HCT116 (cell line): ENCODE data around the gene WDR37. TPM values are rescaled to one million over a fixed set of nuclear protein-coding genes. Genes with fewer than 3 reads are reported as not detected.

Experiments
- CTCF ChIP-seq, 3 experiments: fragments of 200-600 bp in 1 of 3; sonication (generic) in 1 of 3; IDR thresholded peaks in 2 of 3; conservative IDR thresholded peaks in 1 of 3; 2 replicates each; pipeline ENCODE4 v1.5.1; 2012 to 2017; ENCODE audit warnings: low read depth in 2 of 3, low read length in 2 of 3, antibody characterized with exemption in 1 of 3, borderline replicate concordance in 1 of 3, control low read depth in 1 of 3, mild to moderate bottlenecking in 1 of 3, mixed read lengths in 1 of 3, mixed run types in 1 of 3, moderate library complexity in 1 of 3; ENCODE audit not compliant: insufficient read depth in 1 of 3
- EGR1 ChIP-seq: IDR thresholded peaks from 2 replicates; pipeline ENCODE4 v1.6.1; 2012; ENCODE audit warnings: low read depth
- ELF1 ChIP-seq: IDR thresholded peaks from 2 replicates; pipeline ENCODE4 v1.6.1; 2012; ENCODE audit warnings: low read depth, borderline replicate concordance
- EZH2phosphoT487 ChIP-seq: fragments of 200-600 bp; IDR thresholded peaks from 2 replicates; pipeline ENCODE4 v1.6.1; 2018; ENCODE audit warnings: antibody characterized with exemption, borderline replicate concordance
- FOSL1 ChIP-seq: IDR thresholded peaks from 2 replicates; pipeline ENCODE4 v1.6.1; 2012; ENCODE audit warnings: low read depth
- POLR2A ChIP-seq: IDR thresholded peaks from 2 replicates; pipeline ENCODE4 v1.7.0; 2011; ENCODE audit warnings: borderline replicate concordance; ENCODE audit not compliant: insufficient read depth, insufficient read length; ENCODE audit errors: extremely low read depth
- RAD21 ChIP-seq: IDR thresholded peaks from 2 replicates; pipeline ENCODE4 v1.6.1; 2012; ENCODE audit warnings: low read depth, mild to moderate bottlenecking
- SP1 ChIP-seq: IDR thresholded peaks from 2 replicates; pipeline ENCODE4 v1.6.1; 2012; ENCODE audit warnings: low read depth
- SRF ChIP-seq: IDR thresholded peaks from 2 replicates; pipeline ENCODE4 v1.6.1; 2012; ENCODE audit warnings: low read depth
- TCF7L2 ChIP-seq: IDR thresholded peaks from 2 replicates; pipeline ENCODE4 v1.7.0; 2011; ENCODE audit warnings: borderline replicate concordance, inconsistent platforms; ENCODE audit not compliant: insufficient read depth, insufficient read length; ENCODE audit errors: extremely low read depth
- YY1 ChIP-seq: IDR thresholded peaks from 2 replicates; pipeline ENCODE4 v1.6.1; 2011; ENCODE audit warnings: low read length, low read depth, moderate library complexity, mild to moderate bottlenecking; ENCODE audit not compliant: insufficient replicate concordance; ENCODE audit errors: extremely low read depth
- ZBTB33 ChIP-seq: IDR thresholded peaks from 2 replicates; pipeline ENCODE4 v1.6.1; 2011; ENCODE audit warnings: mild to moderate bottlenecking, low read length, moderate library complexity; ENCODE audit not compliant: insufficient replicate concordance; ENCODE audit errors: extremely low read depth
- ZNF274 ChIP-seq: fragments of 200-500 bp; sonication (Bioruptor generic); IDR thresholded peaks from 2 replicates; pipeline ENCODE4 v1.6.1; 2014; ENCODE audit warnings: mild to moderate bottlenecking, low read depth, low read length, inconsistent platforms
- total RNA-seq: library from RNA; stranded (reverse); gene quantifications from one replicate; pipeline ENCODE4 v1.2.1, GENCODE V29; 2021; ENCODE audit not compliant: unreplicated experiment

WDR37 gene
- total RNA-seq, 1 experiment from 2014 or later, result 9.1 TPM

- TF ChIP-seq CTCF (IDR thresholded peaks at IDR 0.05 in 2 of 3, conservative IDR thresholded peaks at IDR 0.05 in 1 of 3; ENCODE audit: borderline replicate concordance in 1 of 3, insufficient read depth in 1 of 3, low read depth in 2 of 3, low read length in 2 of 3), result no peak
- TF ChIP-seq SRF, result no peak
- TF ChIP-seq YY1, result no peak
- TF ChIP-seq ZNF274, result no peak
- TF ChIP-seq POLR2A, result no peak
- TF ChIP-seq FOSL1, result no peak
- no peak for TF ChIP-seq SP1
- TF ChIP-seq EZH2phosphoT487, result no peak
- no peak for TF ChIP-seq EGR1
- TF ChIP-seq TCF7L2, result no peak
- no peak for TF ChIP-seq ZBTB33
- no peak for TF ChIP-seq ELF1
- no peak for TF ChIP-seq RAD21
- TF ChIP-seq, all 23 proteins: peak for 0
These were observed 1.5 kb upstream of the WDR37 start (continued) for GRCh38 chr10:1054684-1055083.
